ENCODE data around the gene VAV2. TPM values are rescaled to one million over a fixed set of nuclear protein-coding genes. Genes with fewer than 3 reads are reported as not detected.

The VAV2 gene
- total and polyA plus RNA-seq, 9 of the 15 experiments (the other 6 are each of a cell fraction or from before 2014, with no cell fraction given): 0.01 to 2.7 (median 1.0) TPM; not detected in 1

DNA sequence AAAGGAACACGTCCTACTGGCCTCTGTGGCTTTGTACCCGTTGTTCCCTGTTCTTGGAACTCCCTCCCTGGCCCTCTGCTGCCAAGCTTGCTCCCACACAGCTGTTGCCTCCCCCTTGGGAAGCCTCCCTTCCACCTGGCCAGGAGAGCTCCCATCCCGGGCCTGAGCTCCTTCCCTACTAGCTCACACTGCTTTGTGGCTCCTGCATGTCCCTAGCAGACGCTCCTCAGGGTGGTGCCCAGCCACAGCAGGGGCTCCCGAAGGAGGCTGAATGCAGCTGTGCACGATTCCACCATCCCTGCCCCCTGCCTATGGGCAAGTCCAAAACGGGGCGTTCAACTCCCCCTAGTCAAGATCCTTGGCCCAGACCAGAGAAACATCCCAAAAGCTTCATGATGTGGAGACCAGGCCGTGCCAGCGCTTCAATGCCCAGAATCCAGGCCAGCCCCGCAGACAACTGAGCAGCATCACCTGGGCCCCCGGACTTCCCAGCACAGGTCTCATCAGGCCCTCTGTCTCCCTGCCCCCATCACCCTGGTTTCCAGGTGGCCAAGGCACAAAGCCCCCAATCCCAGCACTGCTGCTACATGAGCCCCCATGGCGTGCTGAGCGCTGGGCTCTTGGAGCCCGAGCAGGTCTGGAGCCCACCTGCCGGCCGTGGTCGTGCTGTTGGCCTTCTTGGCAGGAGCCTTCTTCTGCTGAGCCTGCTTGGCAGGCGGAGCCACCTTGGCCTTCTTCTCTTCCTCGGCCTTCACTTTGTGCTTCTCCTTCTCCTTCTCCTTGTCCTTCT is 47.5 kb upstream of the VAV2 start:
- DNase-seq (ENCODE audit: extremely low read depth in 1 of 4, low spot score in 3 of 4) (no peak), ATAC-seq (no peak), FAIRE-seq (no peak)
- H3K9me1 ChIP-seq (ENCODE audit: control insufficient read depth, insufficient read depth, low read length): no peaks in the 10 kb centered on the region
- in situ Hi-C loops (cut with MboI) (no loop called here), intact Hi-C loops (cut with micrococcal nuclease) (no loop called here)
- H3K9me3 ChIP-seq (replicated peaks; ENCODE audit: control insufficient read depth, insufficient read depth, low read depth, low read length): no peaks in the 10 kb centered on the region
- ChIA-PET POLR2A (interaction anchor here (1.1 kb wide), 1 partner anchor 12 kb away, joined by 3 read pairs; no protein-coding TSS in a partner anchor), CTCF (ENCODE audit: low intra/inter-chr PET ratio) (no interaction called here)
- WGBS (ENCODE audit: insufficient coverage, low coverage, missing lambda C conversion rate): 82% methylated on average over 12 of the region's 20 CpGs
- no peaks in the 10 kb centered on the region for H4K20me1 ChIP-seq (replicated peaks; ENCODE audit: control insufficient read depth, insufficient read depth, low read length)
- H3K4me3 ChIP-seq: no peak overlapping the region
- H3K27me3 ChIP-seq (ENCODE audit: control insufficient read depth in 2 of 2, insufficient read depth in 2 of 2, low read length in 2 of 2): no peaks in the 10 kb centered on the region
- no peak overlapping the region for H3K4me2 ChIP-seq (ENCODE audit: insufficient read depth, low read length)
- H3K9ac ChIP-seq (ENCODE audit: insufficient read depth in 1 of 2, low read depth in 2 of 2, low read length in 2 of 2): no peak overlapping the region; a peak in 1 of 4 replicates
- no peak overlapping the region for H3K27ac ChIP-seq (ENCODE audit: extremely low read depth, low read depth, low read length)
- peaks cover 0 to 13% of the 10 kb centered on the region in 2 experiments; a peak in 2 of 5 replicates for H3K4me1 ChIP-seq (replicated peaks in 1 of 2; ENCODE audit: control insufficient read depth in 2 of 2, insufficient read depth in 2 of 2, low read length in 2 of 2)
- no TSS peak for BruUV-seq (replicated peaks)
- H3K79me2 ChIP-seq (ENCODE audit: control insufficient read depth, insufficient read depth, low read length): no peaks in the 10 kb centered on the region
- H3K36me3 ChIP-seq (ENCODE audit: control insufficient read depth, insufficient read depth, low read length): peaks cover 36% of the 10 kb centered on the region; the same call in 1 of the 3 replicates
- H2AFZ ChIP-seq (ENCODE audit: low read depth, low read length): no peak overlapping the region
- TF ChIP-seq POLR2G (IDR thresholded peaks at IDR 0.05; ENCODE audit: low read depth, low read length) (no peak; the same call in 1 of the 2 replicates), KDM4B (IDR thresholded peaks at IDR 0.05; ENCODE audit: borderline replicate concordance in 2 of 2, low read depth in 1 of 2) (no peak), ZNF324 (CRISPR knock-in tag; IDR thresholded peaks at IDR 0.05) (no peak), IFI16 (CRISPR knock-in tag; IDR thresholded peaks at IDR 0.05) (no peak), CBX8 (IDR thresholded peaks at IDR 0.05; ENCODE audit: borderline replicate concordance, extremely low read depth, low read depth, low read length, poor library complexity, severe bottlenecking) (no peak), BRCA1 (IDR thresholded peaks at IDR 0.05) (no peak), BRCA1 (CRISPR knock-in tag; IDR thresholded peaks at IDR 0.05) (no peak), SP1 (CRISPR knock-in tag; IDR thresholded peaks at IDR 0.05) (no peak), HDAC6 (IDR thresholded peaks at IDR 0.05; ENCODE audit: low read depth, low read length) (no peak), ZNF311 (CRISPR knock-in tag; IDR thresholded peaks at IDR 0.05) (no peak)
- TF ChIP-seq, protein P1, sequence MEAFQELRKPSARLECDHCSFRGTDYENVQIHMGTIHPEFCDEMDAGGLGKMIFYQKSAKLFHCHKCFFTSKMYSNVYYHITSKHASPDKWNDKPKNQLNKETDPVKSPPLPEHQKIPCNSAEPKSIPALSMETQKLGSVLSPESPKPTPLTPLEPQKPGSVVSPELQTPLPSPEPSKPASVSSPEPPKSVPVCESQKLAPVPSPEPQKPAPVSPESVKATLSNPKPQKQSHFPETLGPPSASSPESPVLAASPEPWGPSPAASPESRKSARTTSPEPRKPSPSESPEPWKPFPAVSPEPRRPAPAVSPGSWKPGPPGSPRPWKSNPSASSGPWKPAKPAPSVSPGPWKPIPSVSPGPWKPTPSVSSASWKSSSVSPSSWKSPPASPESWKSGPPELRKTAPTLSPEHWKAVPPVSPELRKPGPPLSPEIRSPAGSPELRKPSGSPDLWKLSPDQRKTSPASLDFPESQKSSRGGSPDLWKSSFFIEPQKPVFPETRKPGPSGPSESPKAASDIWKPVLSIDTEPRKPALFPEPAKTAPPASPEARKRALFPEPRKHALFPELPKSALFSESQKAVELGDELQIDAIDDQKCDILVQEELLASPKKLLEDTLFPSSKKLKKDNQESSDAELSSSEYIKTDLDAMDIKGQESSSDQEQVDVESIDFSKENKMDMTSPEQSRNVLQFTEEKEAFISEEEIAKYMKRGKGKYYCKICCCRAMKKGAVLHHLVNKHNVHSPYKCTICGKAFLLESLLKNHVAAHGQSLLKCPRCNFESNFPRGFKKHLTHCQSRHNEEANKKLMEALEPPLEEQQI (IDR thresholded peaks at IDR 0.05): no peak

Data from K562 (cell line).